Skeletal muscle cell (primary cell): ENCODE measurements around the gene TAF11L13.
"Not testable (repeated sequence)": the region's sequence is repeated elsewhere in the genome, so short reads cannot be mapped to it uniquely, and the experiment has no call there.

ENCODE experiments used
- DNase-seq: peaks from one replicate; pipeline ENCODE4 v3.0.0-alpha.2; 2010; ENCODE audit warnings: low read depth
- H3K4me3 ChIP-seq: 2 replicates; pipeline ENCODE4 v1.5.1; 2011; ENCODE audit warnings: low read depth, mild to moderate bottlenecking, control low read depth, low read length, moderate library complexity

The TAF11L13 gene

DNA sequence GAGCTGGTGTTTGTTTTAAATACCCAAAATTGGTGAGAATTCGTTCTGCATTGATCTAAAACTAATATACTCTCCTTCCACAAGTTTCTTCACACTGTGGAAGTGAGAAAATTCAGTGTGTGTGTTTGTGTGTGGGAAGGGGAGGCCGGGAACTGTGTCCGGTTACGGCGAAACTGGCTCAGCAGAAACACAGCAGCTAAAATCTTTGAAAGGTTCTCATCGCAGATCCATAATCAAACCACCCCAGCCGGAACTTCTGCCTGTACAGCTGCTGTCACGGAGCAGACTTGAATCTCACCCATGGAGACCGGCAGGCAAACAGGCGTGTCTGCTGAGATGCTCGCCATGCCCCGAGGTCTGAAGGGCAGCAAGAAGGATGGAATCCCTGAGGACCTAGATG, at the start of gene TAF11L13:
Gene TAF11L13, plus strand, starts transcription at position 301 of the 400 bp plus-strand sequence.
- not testable (repeated sequence) for H3K4me3 ChIP-seq, DNase-seq

DNA sequence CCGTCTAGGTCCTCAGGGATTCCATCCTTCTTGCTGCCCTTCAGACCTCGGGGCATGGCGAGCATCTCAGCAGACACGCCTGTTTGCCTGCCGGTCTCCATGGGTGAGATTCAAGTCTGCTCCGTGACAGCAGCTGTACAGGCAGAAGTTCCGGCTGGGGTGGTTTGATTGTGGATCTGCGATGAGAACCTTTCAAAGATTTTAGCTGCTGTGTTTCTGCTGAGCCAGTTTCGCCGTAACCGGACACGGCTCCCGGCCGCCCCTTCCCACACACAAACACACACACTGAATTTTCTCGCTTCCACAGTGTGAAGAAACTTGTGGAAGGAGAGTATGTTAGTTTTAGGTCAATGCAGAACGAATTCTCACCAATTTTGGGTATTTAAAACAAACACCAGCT, 46.2 kb upstream of the TAF11L13 start, which contains the start of gene TAF11L7:
Gene TAF11L7, minus strand, starts transcription at position 101 of the 400 bp plus-strand sequence.
- not testable (repeated sequence) for DNase-seq, H3K4me3 ChIP-seq

DNA sequence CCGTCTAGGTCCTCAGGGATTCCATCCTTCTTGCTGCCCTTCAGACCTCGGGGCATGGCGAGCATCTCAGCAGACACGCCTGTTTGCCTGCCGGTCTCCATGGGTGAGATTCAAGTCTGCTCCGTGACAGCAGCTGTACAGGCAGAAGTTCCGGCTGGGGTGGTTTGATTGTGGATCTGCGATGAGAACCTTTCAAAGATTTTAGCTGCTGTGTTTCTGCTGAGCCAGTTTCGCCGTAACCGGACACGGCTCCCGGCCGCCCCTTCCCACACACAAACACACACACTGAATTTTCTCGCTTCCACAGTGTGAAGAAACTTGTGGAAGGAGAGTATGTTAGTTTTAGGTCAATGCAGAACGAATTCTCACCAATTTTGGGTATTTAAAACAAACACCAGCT, 41.0 kb upstream of the TAF11L13 start, which contains the start of gene TAF11L8:
Gene TAF11L8, minus strand, starts transcription at position 101 of the 400 bp plus-strand sequence.
- DNase-seq, H3K4me3 ChIP-seq: not testable (repeated sequence)

DNA sequence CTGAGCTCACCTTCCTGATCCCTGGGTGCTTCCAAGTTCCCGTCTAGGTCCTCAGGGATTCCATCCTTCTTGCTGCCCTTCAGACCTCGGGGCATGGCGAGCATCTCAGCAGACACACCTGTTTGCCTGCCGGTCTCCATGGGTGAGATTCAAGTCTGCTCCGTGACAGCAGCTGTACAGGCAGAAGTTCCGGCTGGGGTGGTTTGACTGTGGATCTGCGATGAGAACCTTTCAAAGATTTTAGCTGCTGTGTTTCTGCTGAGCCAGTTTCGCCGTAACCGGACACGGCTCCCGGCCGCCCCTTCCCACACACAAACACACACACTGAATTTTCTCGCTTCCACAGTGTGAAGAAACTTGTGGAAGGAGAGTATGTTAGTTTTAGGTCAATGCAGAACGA, 37.6 kb upstream of the TAF11L13 start, which contains the start of gene TAF11L9:
Gene TAF11L9, minus strand, starts transcription at position 140 of the 400 bp plus-strand sequence.
- not testable (repeated sequence) for DNase-seq, H3K4me3 ChIP-seq

DNA sequence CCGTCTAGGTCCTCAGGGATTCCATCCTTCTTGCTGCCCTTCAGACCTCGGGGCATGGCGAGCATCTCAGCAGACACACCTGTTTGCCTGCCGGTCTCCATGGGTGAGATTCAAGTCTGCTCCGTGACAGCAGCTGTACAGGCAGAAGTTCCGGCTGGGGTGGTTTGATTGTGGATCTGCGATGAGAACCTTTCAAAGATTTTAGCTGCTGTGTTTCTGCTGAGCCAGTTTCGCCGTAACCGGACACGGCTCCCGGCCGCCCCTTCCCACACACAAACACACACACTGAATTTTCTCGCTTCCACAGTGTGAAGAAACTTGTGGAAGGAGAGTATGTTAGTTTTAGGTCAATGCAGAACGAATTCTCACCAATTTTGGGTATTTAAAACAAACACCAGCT, 34.2 kb upstream of the TAF11L13 start, which contains the start of gene TAF11L10:
Gene TAF11L10, minus strand, starts transcription at position 101 of the 400 bp plus-strand sequence.
- not testable (repeated sequence) for DNase-seq, H3K4me3 ChIP-seq

DNA sequence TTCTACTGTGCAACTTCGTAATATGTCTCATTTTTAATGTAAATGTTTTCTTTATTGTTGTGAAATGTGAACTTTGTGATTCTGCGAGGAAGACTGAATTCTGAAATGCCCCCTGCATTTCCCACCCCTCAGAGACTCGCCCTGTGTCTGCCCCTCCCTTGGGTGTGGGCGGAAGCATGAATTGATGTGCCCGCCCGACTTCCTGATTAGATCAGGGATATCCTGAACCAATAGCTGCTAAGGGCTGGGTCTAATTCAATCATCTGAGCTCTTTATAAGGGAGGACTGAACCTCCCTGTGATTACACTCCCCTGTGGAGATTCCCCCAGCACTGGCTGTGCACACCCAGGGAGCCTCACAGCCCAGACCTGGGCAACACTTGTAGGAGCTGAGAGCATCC, 28.0 kb upstream of the TAF11L13 start, which contains the start of gene TAF11L11:
Gene TAF11L11, plus strand, starts transcription at position 304 of the 400 bp plus-strand sequence.
- not testable (repeated sequence) for DNase-seq, H3K4me3 ChIP-seq

DNA sequence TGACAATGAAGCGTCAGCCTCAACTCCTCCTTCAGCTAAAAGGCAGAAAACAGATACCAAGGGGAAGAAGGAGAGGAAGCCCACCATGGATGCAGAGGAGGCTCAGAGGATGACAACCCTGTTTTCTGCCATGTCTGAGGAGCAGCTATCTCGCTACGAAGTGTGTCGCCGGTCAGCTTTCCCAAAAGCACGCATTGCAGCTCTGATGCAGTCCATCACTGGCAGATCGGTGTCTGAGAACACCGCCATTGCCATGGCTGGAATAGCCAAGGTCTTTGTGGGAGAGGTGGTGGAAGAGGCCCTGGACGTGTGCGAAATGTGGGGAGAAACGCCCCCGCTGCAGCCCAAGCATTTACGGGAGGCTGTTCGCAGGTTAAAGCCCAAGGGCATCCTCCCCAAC, 26.9 kb upstream of the TAF11L13 start:
- H3K4me3 ChIP-seq = no peak overlapping the region
- DNase-seq = no peak

DNA sequence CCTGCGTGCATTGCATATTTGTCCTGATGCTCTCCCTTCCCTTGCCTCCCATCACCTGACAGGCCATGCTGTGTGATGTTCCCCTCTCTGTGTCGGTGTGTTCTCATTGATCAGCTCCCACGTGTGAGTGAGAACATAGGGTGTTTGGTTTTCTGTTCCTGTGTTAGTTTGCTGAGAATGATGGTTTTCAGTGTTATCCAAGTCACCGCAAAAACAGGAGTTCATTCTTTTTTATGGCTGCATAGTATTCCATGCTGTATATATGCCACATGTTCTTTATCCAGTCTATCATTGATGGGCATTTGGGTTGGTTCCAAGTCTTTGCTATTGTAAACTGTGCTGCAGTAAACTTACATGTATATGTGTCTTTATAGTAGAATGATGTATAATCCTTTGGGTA, 24.4 kb upstream of the TAF11L13 start:
- H3K4me3 ChIP-seq, DNase-seq: not testable (repeated sequence)

DNA sequence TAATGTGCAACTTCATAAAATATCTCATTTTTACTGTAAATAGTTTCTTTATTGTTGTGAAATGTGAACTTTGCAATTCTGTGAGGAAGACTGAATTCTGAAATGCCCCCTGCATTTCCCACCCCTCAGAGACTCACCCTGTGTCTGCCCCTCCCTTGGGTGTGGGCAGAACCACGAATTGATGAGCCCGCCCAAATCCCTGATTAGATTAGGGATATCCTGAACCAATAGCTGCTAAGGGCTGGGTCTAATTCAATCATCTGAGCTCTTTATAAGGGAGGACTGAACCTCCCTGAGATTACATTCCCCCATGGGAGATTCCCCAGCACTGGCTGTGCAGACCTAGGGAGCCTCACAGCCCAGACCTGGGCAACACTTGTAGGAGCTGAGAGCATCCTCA, 21.8 kb upstream of the TAF11L13 start, which contains the start of gene TAF11L12:
Gene TAF11L12, plus strand, starts transcription at position 301 of the 400 bp plus-strand sequence.
- not testable (repeated sequence) for H3K4me3 ChIP-seq

DNA sequence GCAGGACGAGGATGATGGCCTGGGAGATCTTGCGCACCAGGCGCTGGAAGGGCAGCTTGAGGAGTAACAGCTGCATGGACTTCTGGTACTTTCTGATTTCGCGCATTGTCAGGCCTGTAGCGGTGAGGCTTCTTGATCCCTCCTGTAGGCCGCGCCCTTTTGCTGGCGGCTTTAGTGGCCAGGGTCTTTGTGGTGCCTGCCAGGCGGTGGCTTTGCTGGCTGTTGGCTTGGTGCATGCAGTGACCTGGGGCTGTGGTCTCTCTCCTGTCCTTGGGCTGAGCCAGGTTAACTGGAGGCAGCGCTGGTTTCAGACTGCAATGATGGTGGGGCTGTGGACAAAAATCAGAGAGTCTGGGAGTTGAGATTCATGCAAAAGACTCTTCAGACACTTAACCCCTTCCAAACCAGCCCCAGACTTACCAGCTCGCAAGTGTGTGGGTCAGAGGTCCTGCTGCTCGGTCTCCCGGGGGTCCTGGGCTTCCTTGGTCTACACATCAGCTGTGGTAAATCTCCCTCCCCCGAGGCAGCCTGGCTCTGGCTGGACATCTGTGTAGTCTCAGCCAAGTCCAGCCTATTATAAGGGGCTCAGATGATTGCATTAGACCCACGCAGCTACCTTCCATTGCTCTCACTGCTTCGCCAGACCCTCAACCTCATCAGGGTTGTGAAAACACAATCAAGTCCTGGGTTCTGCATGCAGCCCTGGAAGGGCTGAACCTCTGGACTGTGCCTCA, 16.8 kb upstream of the TAF11L13 start:
- DNase-seq = no peak
- no peak overlapping the region for H3K4me3 ChIP-seq

More for the DNA sequence above, 21.8 kb upstream of the TAF11L13 start, which contains the start of gene TAF11L12:
- DNase-seq = not testable (repeated sequence)

DNA sequence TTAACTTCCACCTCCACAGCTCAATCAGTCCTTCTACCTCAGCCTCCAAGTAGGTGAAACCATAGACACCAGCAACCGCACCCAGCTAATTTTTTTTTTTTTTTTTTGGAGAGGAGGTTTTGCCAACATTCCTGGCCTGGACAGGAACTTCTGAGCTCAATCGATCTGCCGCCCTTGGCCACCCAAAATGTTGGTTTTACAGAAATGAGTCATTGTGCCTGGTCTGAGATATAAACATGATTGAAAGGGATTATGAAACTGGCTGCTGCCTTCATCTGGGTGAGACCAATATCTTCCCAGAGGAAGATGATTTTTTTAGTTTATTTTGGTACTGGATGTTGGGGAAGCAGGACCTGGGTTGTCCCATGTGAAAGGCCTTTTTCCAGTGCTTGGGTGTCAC, 12.5 kb upstream of the TAF11L13 start:
- no peak for DNase-seq
- H3K4me3 ChIP-seq = no peak overlapping the region

DNA sequence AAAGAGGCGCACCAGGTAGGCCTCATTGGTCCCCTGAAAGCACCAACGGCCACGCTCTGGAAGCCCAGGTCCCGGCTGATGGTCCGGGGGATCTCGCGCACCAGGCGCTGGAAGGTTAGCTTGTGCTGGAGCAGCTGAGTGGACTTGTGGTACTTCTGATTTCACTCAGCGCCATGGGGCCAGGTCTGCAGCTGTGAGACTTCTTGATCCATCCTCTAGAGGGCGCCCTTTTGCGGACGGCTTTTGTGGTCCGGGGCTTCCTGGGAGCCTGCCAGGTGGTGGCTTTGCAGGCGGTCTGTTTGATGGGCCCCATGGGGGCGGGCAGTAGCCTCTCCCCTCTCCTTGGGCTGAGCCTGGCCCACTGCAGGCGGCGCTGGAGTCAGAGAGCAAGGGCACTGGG, 11.3 kb upstream of the TAF11L13 start:
- DNase-seq = no peak
- no peak overlapping the region for H3K4me3 ChIP-seq

DNA sequence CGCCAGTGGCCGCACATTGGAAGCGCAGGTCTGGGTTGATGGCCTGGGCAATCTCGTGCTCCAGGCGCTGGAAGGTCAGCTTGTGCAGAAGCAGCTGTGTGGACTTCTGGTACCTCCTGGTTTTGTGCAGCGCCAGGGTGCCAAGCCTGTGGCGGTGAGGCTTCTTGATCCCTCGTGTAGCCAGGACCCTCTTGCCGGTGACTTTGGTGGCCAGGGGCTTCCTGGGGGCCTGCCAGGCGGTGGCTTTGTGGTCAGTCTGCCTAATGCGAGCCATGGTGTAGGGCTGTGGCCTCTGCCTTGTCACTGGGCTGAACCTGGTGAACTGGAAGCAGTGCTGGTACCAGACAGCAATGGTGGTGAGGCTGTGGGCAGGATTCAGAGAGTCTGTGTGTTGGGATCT, 6.2 kb upstream of the TAF11L13 start:
- no peak overlapping the region for H3K4me3 ChIP-seq

DNA sequence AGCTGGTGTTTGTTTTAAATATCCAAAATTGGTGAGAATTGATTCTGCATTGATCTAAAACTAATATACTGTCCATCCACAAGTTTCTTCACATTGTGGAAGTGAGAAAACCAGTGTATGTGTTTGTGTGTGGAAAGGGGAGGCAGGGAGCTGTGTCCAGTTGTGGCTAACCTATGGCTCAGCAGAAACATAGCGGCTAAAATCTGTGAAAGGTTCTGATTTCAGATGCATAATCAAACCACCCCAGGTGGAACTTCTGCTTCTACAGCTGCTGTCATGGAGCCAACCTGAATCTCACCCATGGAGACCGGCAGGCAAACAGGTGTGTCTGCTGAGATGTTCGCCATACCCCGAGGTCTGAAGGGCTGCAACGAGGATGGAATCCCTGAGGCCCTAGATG, 2.3 kb downstream of the TAF11L13 start, which contains the start of gene TAF11L14:
Gene TAF11L14, plus strand, starts transcription at position 301 of the 400 bp plus-strand sequence.
- no peak for DNase-seq
- H3K4me3 ChIP-seq = no peak within 1 kb of the TSS

More for the DNA sequence above, 6.2 kb upstream of the TAF11L13 start:
- DNase-seq = no peak

DNA sequence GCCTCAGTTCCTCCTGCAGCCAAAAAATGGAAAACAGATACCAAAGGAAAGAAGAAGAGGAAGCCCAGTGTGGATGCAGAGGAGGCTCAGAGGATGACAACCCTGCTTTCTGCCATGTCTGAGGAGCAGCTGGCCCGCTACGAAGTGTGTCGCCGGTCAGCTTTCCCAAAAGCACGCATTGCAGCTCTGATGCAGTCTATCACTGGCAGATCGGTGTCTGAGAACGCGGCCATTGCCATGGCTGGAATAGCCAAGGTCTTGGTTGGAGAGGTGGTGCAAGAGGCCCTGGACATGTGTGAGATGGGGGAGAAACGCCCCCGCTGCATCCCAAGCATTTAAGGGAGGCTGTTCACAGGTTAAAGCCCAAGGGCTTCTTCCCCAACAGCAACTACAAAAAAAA, 17.3 kb downstream of the TAF11L13 start:
- H3K4me3 ChIP-seq = not testable (repeated sequence)

DNA sequence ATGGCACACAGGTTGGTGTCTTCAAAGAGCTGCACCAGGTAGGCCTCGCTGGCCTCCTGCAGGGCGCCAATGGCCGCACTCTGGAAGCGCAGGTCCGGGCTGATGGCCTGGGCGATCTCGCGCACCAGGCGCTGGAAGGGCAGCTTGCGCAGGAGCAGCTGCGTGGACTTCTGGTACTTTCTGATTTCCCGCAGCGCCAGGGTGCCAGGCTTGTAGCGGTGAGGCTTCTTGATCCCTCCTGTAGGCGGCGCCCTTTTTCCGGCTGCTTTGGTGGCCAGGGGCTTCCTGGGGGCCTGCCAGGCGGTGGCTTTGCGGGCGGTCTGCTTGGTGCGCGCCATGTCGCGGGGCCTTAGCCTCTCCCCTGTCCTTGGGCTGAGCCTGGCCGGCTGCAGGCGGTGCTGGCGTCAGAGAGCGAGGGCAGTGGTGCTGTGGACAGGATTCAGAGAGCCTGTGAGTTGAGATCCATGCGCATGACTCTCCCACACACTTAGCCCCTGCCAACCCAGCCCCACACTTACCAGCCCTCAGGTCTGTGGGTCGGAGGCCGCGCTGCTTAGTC, 23.4 kb downstream of the TAF11L13 start:
- not testable (repeated sequence) for H3K4me3 ChIP-seq, DNase-seq

More for the DNA sequence above, 17.3 kb downstream of the TAF11L13 start:
- DNase-seq = not testable (repeated sequence)

DNA sequence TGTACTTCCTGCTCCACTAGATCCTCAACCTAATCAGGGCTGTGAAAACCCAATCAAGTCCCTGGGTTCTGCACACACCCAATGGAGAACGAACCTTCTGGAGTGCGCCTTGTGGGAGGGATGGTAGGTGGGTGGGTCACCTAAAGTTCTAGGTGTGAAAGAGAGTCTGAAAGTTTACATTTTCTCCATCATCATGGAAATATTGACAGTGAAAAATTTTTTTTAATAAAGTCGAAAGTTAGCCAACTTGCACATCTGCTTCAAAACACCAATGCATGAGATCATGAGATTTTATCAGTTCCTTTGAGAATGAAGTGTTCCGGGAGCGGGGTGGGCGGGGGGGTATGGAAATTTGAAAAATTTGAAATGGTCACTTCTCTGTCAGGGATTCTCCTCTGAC, 24.0 kb downstream of the TAF11L13 start:
- no peak for DNase-seq
- no peak overlapping the region for H3K4me3 ChIP-seq

DNA sequence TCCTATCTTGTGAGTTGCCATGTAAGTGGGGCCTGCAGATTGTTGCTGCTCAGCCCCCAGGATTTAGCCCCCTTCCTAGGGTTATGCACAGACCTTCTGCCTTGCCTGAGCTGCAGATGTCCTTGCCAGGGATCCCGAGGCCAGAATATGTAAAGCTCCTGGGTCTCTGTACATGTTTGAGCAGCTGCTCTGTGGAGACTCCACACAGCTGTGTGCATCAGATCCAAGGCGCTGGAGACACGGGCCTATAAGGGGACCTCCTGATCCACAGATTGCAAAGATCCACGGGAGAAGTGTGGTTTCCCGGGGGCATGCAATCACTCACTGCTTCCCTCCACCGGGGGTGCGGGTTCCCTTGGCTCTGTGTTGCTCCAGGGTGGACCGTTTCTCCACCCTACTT, 31.3 kb downstream of the TAF11L13 start:
- no peak overlapping the region for H3K4me3 ChIP-seq
- no peak for DNase-seq

DNA sequence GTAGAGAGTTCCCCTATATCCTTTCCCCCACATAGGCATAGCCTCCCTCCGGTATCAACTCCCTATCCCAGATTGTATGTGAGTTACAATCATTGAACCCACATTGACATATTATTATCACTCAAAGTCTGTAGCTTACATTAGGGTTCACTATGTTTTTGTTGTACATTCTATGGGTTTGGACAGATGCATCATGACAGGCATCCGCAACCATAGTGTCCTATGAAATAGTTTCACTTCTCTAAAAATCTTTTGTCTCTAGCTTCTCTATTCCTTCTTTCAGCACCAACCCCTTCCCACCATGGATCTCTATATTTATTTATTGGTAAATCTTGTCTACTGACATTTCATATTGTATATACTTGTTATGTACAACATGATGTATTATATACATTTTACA, 33.9 kb downstream of the TAF11L13 start:
- no peak overlapping the region for H3K4me3 ChIP-seq
- DNase-seq = no peak

DNA sequence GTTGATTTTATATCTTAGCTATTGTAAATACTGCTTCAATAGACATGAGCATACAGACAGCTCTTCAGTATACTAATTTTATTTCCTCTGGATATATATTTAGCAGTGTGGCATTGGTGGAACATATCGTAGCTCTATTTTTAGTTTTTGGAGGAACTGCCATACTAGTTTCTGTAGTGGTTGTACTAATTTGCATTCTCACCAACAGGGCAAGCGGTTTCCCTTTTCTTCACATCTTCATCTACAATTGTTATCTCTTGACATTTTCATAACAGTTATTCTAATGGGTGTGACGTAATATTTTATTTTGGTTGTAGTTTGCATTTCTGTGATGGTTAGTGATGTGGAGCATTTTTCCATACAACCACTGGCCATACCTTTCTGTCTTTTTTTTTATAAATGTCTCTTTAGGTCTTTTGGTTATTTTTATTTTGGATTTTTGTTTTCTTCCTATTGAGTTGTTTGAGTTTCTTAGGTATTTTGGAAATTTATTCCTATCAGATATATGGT, 34.9 kb downstream of the TAF11L13 start:
- no peak overlapping the region for H3K4me3 ChIP-seq
- DNase-seq = no peak
